DOHH2 (cell line): ENCODE data around the gene NEXMIF.
"Not testable (repeated sequence)": the region's sequence is repeated elsewhere in the genome, so short reads cannot be mapped to it uniquely, and the experiment has no call there.

Source experiments
- H3F3A ChIP-seq: fragments of 200-600 bp; sonication (generic), shearing (Covaris generic); 2 replicates; pipeline ENCODE4 v1.6.0; 2016; ENCODE audit warnings: antibody characterized with exemption, mild to moderate bottlenecking; ENCODE audit not compliant: control insufficient read depth, insufficient read depth
- H3K27ac ChIP-seq: fragments of 200-600 bp; sonication (generic); 2 replicates; pipeline ENCODE4 v1.5.1; 2014; ENCODE audit warnings: low read depth, mild to moderate bottlenecking, low read length, moderate library complexity
- H3K27me3 ChIP-seq: fragments of 200-600 bp; sonication (generic); 2 replicates; pipeline ENCODE4 v1.6.1; 2014; ENCODE audit warnings: mild to moderate bottlenecking, low read length, mixed read lengths; ENCODE audit not compliant: control insufficient read depth
- H3K36me3 ChIP-seq: fragments of 200-600 bp; sonication (generic); 2 replicates; pipeline ENCODE4 v1.6.1; 2014; ENCODE audit warnings: mild to moderate bottlenecking, low read length, moderate library complexity, mixed read lengths; ENCODE audit not compliant: control insufficient read depth
- H3K4me1 ChIP-seq: fragments of 200-600 bp; sonication (generic); 2 replicates; pipeline ENCODE4 v1.6.1; 2014; ENCODE audit warnings: mild to moderate bottlenecking, low read length, mixed read lengths; ENCODE audit not compliant: control insufficient read depth
- H3K4me2 ChIP-seq: fragments of 200-600 bp; sonication (generic); 2 replicates; pipeline ENCODE4 v1.6.0; 2014; ENCODE audit warnings: mild to moderate bottlenecking, low read length, moderate library complexity
- H3K4me3 ChIP-seq: fragments of 200-600 bp; sonication (generic); 2 replicates; pipeline ENCODE4 v1.5.1; 2014; ENCODE audit warnings: mild to moderate bottlenecking, low read length, mixed read lengths
- H3K79me2 ChIP-seq: fragments of 200-600 bp; sonication (generic); 2 replicates; pipeline ENCODE4 v1.6.1; 2014; ENCODE audit warnings: mild to moderate bottlenecking, low read length, mixed read lengths; ENCODE audit not compliant: control insufficient read depth
- H3K9me2 ChIP-seq: fragments of 200-600 bp; sonication (generic); replicated peaks from 2 replicates; pipeline ENCODE4 v1.6.1; 2014; ENCODE audit warnings: mild to moderate bottlenecking, low read length, mixed read lengths; ENCODE audit not compliant: control insufficient read depth
- H3K9me3 ChIP-seq: fragments of 200-600 bp; sonication (generic); 2 replicates; pipeline ENCODE4 v1.6.1; 2014; ENCODE audit warnings: antibody characterized with exemption, low read length, mixed read lengths; ENCODE audit not compliant: control insufficient read depth, insufficient read depth
- H4K20me1 ChIP-seq: fragments of 200-600 bp; sonication (generic); 2 replicates; pipeline ENCODE4 v1.6.0; 2014; ENCODE audit warnings: low read depth, mild to moderate bottlenecking, antibody characterized with exemption, low read length, moderate library complexity; ENCODE audit not compliant: control insufficient read depth, insufficient read depth
- EZH2phosphoT487 ChIP-seq: fragments of 200-600 bp; sonication (generic); IDR thresholded peaks from 2 replicates; pipeline ENCODE4 v1.6.1; 2017; ENCODE audit warnings: borderline replicate concordance, mild to moderate bottlenecking, antibody characterized with exemption, low read length, moderate library complexity, mixed read lengths
- TF ChIP-seq, protein P1 (sequence below): fragments of 200-600 bp; sonication (generic); IDR thresholded peaks from one replicate; pipeline ENCODE4 v1.5.1; 2014; ENCODE audit warnings: antibody characterized with exemption, mild to moderate bottlenecking, low read depth, low read length; ENCODE audit not compliant: poor library complexity, severe bottlenecking

The NEXMIF gene

DNA sequence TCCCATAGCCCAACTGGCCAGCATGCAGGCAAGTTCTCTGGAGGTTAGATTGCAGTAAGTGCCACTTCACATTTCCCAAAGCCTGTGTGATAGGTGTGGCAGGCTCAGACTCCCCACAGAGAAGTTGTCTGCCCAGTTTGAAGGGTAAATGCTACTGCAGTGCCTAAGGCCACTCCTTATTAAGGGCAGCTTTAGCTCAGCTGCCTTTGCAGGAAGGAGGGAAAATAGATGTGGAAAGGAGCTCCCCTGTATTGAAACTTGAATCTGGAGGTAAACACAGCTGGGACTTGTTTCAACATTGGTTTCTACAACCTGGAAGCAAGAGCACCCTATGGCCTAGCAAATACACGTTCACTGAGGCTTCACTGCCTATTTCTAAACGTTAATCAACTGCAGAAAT lies 22.4 kb downstream of the NEXMIF start:
- H4K20me1 ChIP-seq: no peaks in the 10 kb centered on the region
- H3K9me2 ChIP-seq: no peaks in the 10 kb centered on the region
- no peaks in the 10 kb centered on the region for H3K27me3 ChIP-seq
- no peak overlapping the region for H3K27ac ChIP-seq
- H3K36me3 ChIP-seq: no peaks in the 10 kb centered on the region
- no peaks in the 10 kb centered on the region for H3K9me3 ChIP-seq
- no peaks in the 10 kb centered on the region for H3K4me1 ChIP-seq
- H3F3A ChIP-seq: no peaks in the 10 kb centered on the region
- H3K4me2 ChIP-seq: no peak overlapping the region
- H3K4me3 ChIP-seq: no peak overlapping the region
- TF ChIP-seq EZH2phosphoT487: no peak
- TF ChIP-seq, protein P1, sequence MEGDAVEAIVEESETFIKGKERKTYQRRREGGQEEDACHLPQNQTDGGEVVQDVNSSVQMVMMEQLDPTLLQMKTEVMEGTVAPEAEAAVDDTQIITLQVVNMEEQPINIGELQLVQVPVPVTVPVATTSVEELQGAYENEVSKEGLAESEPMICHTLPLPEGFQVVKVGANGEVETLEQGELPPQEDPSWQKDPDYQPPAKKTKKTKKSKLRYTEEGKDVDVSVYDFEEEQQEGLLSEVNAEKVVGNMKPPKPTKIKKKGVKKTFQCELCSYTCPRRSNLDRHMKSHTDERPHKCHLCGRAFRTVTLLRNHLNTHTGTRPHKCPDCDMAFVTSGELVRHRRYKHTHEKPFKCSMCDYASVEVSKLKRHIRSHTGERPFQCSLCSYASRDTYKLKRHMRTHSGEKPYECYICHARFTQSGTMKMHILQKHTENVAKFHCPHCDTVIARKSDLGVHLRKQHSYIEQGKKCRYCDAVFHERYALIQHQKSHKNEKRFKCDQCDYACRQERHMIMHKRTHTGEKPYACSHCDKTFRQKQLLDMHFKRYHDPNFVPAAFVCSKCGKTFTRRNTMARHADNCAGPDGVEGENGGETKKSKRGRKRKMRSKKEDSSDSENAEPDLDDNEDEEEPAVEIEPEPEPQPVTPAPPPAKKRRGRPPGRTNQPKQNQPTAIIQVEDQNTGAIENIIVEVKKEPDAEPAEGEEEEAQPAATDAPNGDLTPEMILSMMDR: no peak
- no peaks in the 10 kb centered on the region for H3K79me2 ChIP-seq

DNA sequence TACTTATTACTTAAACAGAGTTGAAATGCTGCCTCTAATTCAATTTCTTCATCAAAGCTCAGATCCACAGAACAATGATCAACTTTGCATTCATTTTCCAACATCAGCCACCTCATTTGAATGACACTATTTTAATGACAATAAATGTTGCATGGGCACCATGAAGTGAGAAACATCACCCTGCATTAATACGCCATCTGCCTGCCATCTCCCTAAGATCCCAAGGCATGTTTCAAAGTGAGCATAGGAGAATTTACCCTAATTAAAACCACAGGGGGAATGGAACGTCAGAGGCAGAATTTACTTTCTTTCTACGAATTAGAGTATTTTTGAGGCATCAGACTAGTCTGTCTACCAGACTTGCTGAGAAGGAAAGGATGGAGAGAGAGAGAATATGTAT lies 32.7 kb downstream of the NEXMIF start:
- H3K4me2 ChIP-seq: no peak overlapping the region
- no peaks in the 10 kb centered on the region for H3K79me2 ChIP-seq
- no peak overlapping the region for H3K27ac ChIP-seq
- no peaks in the 10 kb centered on the region for H4K20me1 ChIP-seq
- no peak overlapping the region for H3K4me3 ChIP-seq
- no peaks in the 10 kb centered on the region for H3K9me3 ChIP-seq
- no peaks in the 10 kb centered on the region for H3K36me3 ChIP-seq
- H3K4me1 ChIP-seq: no peaks in the 10 kb centered on the region
- no peaks in the 10 kb centered on the region for H3K27me3 ChIP-seq
- TF ChIP-seq, protein P1: no peak
- TF ChIP-seq EZH2phosphoT487: no peak
- H3F3A ChIP-seq: no peaks in the 10 kb centered on the region
- no peaks in the 10 kb centered on the region for H3K9me2 ChIP-seq

- TF ChIP-seq, protein P1: no peak
- no peak for TF ChIP-seq EZH2phosphoT487
- Histone ChIP-seq H3F3A (no peaks in the 10 kb centered on the region), H3K4me1 (no peaks in the 10 kb centered on the region), H3K79me2 (no peaks in the 10 kb centered on the region), H3K9me2 (no peaks in the 10 kb centered on the region), H3K27ac (no peak overlapping the region), H3K27me3 (no peaks in the 10 kb centered on the region), H3K4me2 (no peak overlapping the region), H3K36me3 (no peaks in the 10 kb centered on the region), H4K20me1 (no peaks in the 10 kb centered on the region), H3K9me3 (no peaks in the 10 kb centered on the region), H3K4me3 (no peak overlapping the region)
Observed at GRCh38 chrX:74890676-74891430, 34.4 kb downstream of the NEXMIF start.

GRCh38 chrX:74882383-74882782 lies 42.9 kb downstream of the NEXMIF start:
- H3K9me3 ChIP-seq, H3F3A ChIP-seq, H3K79me2 ChIP-seq, H3K4me3 ChIP-seq, H3K9me2 ChIP-seq, H3K27ac ChIP-seq, H3K4me1 ChIP-seq, H3K27me3 ChIP-seq, H4K20me1 ChIP-seq, H3K4me2 ChIP-seq, H3K36me3 ChIP-seq: not testable (repeated sequence)
